Measurements from ENCODE around the gene SRXN1. TPM values are rescaled to one million over a fixed set of nuclear protein-coding genes. Genes with fewer than 3 reads are reported as not detected.

Gene SRXN1
- total and polyA plus RNA-seq, 5 donors from 2014 or later = 3.2 to 15.1 (median 12.7) TPM

DNA sequence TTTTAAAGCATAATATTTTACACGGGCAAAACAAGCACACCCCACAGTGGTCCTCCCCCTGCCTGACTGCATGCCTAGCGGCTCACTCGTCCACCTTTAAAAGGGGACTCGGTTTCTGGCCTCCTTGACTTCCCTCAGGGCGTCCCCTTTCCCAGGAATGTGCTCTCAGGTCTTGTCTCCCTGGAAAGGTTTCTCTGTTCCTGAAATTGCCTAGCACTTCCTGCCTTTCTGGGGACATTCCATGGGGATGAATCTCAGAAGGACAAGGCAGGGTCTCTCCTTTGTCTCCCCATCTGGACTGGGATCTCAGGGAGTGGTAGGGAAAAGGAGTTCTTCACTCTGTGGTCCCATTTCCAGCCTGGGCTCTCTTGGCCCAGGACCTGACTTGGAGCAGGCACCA is 47.8 kb downstream of the SRXN1 start:
- DNase-seq (no peak), ATAC-seq (ENCODE audit: low read depth in 2 of 2) (no peak)
- peaks cover 5% of the 10 kb centered on the region for H3K4me1 ChIP-seq (ENCODE audit: control insufficient read depth, insufficient read depth, low read length, poor library complexity, severe bottlenecking)
- Mint-ChIP-seq H3K27ac (no peak overlapping the region), H3K27me3 (peaks cover 40% of the 10 kb centered on the region), H3K9me3 (no peaks in the 10 kb centered on the region), H3K36me3 (no peaks in the 10 kb centered on the region), H3K4me3 (no peak overlapping the region), H3K4me1 (peaks cover 0 to 2% (median 0%) of the 10 kb centered on the region in 4 donors)
- H3K27me3 ChIP-seq (ENCODE audit: control insufficient read depth, insufficient read depth, low read length) = no peaks in the 10 kb centered on the region
- H3K27ac ChIP-seq (ENCODE audit: insufficient read depth, low read length, poor library complexity, severe bottlenecking) = no peak overlapping the region
- H3K9me3 ChIP-seq (ENCODE audit: control insufficient read depth in 2 of 2, low read length in 2 of 2) = no peaks in the 10 kb centered on the region
- H3K36me3 ChIP-seq (ENCODE audit: control insufficient read depth, insufficient read depth, low read length) = no peaks in the 10 kb centered on the region
- H3K4me3 ChIP-seq (ENCODE audit: low read depth, low read length) = no peak overlapping the region

DNA sequence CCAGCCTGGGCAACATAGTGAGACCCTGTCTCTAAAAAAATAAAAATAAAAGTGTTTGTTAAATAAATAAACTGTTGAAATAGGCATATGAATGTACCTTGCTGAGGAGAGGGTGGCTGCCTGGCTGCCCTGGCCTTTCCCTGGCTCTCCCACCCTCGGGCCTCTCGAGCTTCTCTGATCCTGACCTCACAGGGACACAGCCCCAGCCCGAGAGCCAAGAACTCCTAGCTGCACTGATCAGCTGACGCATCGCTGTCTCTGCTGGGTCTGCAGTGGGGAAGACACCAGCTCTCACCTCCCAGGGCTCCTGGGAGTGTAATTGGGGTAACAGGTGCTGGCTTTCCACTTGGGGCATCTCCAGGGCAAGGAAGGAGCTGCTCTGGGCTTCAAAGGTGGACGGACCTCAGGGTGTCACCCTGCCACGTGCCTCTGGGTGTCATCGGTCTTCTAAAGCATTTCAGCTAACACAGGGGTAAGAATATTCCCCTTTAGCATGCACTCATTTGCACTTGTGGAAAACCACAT is 49.8 kb downstream of the SRXN1 start:
- Mint-ChIP-seq H3K9me3 (no peaks in the 10 kb centered on the region), H3K27me3 (peaks cover 34% of the 10 kb centered on the region), H3K27ac (no peak overlapping the region)

DNA sequence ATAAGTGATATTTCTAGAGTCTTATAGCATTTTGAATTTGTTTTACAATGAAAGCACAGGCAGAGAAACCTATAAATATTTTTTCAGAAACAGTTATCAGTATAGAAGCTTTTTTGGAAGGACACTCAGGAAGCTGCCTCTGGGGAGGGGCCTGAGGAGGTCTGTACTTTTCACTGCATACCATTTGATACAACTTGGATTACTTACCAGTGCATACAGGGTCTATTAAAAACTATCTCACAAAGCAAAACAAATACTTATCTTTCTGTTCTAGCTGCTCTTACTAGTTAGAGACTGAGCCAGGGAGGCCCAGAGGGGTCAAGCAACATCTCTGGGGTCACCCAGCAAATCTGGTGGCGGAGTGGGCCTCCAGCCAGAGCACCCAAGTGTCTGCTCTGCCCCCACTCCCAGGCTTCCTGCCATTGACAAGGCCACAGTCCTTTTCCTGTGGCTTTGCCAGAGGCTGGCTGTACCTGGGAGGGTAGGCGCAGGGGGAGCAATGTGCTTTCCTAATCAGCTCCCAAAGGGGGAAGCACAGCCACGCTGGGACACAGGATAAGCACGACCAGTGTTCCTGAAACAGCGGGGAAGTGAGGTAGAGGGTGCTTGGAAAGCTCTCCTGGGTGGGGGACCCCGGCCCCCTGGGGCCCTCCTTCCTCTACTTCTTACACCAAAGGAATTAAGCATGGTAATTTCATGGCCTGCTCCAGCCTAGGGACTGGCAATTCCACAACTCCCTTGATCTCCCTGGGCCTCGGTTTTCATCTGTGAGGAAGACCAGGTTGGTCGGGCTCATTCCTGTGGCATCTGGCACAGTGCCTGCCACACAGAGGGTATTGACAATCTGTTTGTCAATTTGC is 50.7 kb downstream of the SRXN1 start:
- no peak overlapping the region for H3K4me3 Mint-ChIP-seq
- ATAC-seq (ENCODE audit: low read depth in 2 of 2) (no peak), DNase-seq (no peak)
- peaks cover 27% of the 10 kb centered on the region for H3K27me3 Mint-ChIP-seq
- Histone ChIP-seq H3K9me3 (ENCODE audit: control insufficient read depth in 2 of 2, low read length in 2 of 2) (no peaks in the 10 kb centered on the region), H3K27me3 (ENCODE audit: control insufficient read depth, insufficient read depth, low read length) (no peaks in the 10 kb centered on the region), H3K27ac (ENCODE audit: insufficient read depth, low read length, poor library complexity, severe bottlenecking) (no peak overlapping the region), H3K4me3 (ENCODE audit: low read depth, low read length) (no peak overlapping the region), H3K4me1 (ENCODE audit: control insufficient read depth, insufficient read depth, low read length, poor library complexity, severe bottlenecking) (no peaks in the 10 kb centered on the region), H3K36me3 (ENCODE audit: control insufficient read depth, insufficient read depth, low read length) (no peaks in the 10 kb centered on the region)
- H3K9me3 Mint-ChIP-seq = no peaks in the 10 kb centered on the region
- H3K4me1 Mint-ChIP-seq = no peaks in the 10 kb centered on the region
- H3K36me3 Mint-ChIP-seq = no peaks in the 10 kb centered on the region
- no peak overlapping the region for H3K27ac Mint-ChIP-seq

More for the DNA sequence above, 49.8 kb downstream of the SRXN1 start:
- Histone ChIP-seq H3K9me3 (ENCODE audit: control insufficient read depth in 2 of 2, low read length in 2 of 2) (no peaks in the 10 kb centered on the region), H3K4me3 (ENCODE audit: low read depth, low read length) (no peak overlapping the region), H3K27ac (ENCODE audit: insufficient read depth, low read length, poor library complexity, severe bottlenecking) (no peak overlapping the region), H3K4me1 (ENCODE audit: control insufficient read depth, insufficient read depth, low read length, poor library complexity, severe bottlenecking) (no peaks in the 10 kb centered on the region), H3K27me3 (ENCODE audit: control insufficient read depth, insufficient read depth, low read length) (no peaks in the 10 kb centered on the region), H3K36me3 (ENCODE audit: control insufficient read depth, insufficient read depth, low read length) (no peaks in the 10 kb centered on the region)
- DNase-seq (no peak), ATAC-seq (ENCODE audit: low read depth in 2 of 2) (no peak)
- H3K4me1 Mint-ChIP-seq = no peaks in the 10 kb centered on the region
- H3K36me3 Mint-ChIP-seq = no peaks in the 10 kb centered on the region
- H3K4me3 Mint-ChIP-seq = no peak overlapping the region

DNA sequence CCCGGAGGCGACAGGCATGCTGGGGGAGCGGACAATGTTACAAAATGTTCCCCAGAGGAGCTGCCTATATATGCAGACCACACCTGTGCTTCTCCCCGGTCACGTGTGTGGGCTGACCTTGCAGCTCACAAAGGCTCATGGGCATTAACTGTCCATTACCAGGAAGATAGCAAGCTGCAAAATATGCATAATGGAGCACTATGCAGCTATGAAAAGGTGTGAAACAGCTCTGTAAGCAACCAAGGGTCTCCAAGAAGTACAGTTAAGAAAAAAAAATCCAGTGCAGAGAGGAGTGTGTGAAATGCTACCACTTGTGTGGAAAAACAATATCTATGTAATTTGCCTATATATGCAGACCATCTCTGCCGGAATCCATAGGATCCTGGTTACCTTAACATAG is 52.3 kb downstream of the SRXN1 start:
- Mint-ChIP-seq H3K27me3 (peaks cover 15% of the 10 kb centered on the region), H3K4me1 (no peaks in the 10 kb centered on the region), H3K27ac (no peak overlapping the region), H3K4me3 (no peak overlapping the region), H3K9me3 (no peaks in the 10 kb centered on the region), H3K36me3 (no peaks in the 10 kb centered on the region)
- no peaks in the 10 kb centered on the region for H3K9me3 ChIP-seq (ENCODE audit: control insufficient read depth in 2 of 2, low read length in 2 of 2)
- H3K4me1 ChIP-seq (ENCODE audit: control insufficient read depth, insufficient read depth, low read length, poor library complexity, severe bottlenecking) = no peaks in the 10 kb centered on the region
- no peaks in the 10 kb centered on the region for H3K36me3 ChIP-seq (ENCODE audit: control insufficient read depth, insufficient read depth, low read length)
- H3K27me3 ChIP-seq (ENCODE audit: control insufficient read depth, insufficient read depth, low read length) = no peaks in the 10 kb centered on the region
- no peak overlapping the region for H3K27ac ChIP-seq (ENCODE audit: insufficient read depth, low read length, poor library complexity, severe bottlenecking)
- ATAC-seq (ENCODE audit: low read depth in 2 of 2) (no peak), DNase-seq (no peak)
- no peak overlapping the region for H3K4me3 ChIP-seq (ENCODE audit: low read depth, low read length)

DNA sequence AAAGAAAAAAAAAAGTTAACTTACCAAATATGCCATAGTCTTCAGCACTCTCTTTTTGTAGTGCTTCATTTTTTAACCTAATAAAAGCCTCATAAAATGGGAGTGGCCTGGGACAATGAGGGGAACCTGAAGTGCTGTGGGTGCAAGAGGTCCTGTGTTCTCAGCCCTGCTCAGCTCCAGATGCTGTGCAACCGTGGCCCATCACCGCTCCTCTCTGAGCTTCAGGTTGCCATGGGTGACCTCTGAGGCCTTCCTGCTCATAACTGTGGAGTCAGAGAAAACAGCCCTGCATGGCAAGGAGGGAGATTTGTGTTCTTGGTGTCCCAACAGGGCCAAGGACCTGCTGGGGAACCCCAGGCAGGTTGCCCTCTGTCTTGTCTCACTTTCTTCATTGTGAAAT is 52.9 kb downstream of the SRXN1 start:
- Histone ChIP-seq H3K4me3 (ENCODE audit: low read depth, low read length) (no peak overlapping the region), H3K27me3 (ENCODE audit: control insufficient read depth, insufficient read depth, low read length) (no peaks in the 10 kb centered on the region), H3K27ac (ENCODE audit: insufficient read depth, low read length, poor library complexity, severe bottlenecking) (no peak overlapping the region), H3K9me3 (ENCODE audit: control insufficient read depth in 2 of 2, low read length in 2 of 2) (no peaks in the 10 kb centered on the region), H3K4me1 (ENCODE audit: control insufficient read depth, insufficient read depth, low read length, poor library complexity, severe bottlenecking) (no peaks in the 10 kb centered on the region), H3K36me3 (ENCODE audit: control insufficient read depth, insufficient read depth, low read length) (no peaks in the 10 kb centered on the region)
- no peaks in the 10 kb centered on the region for H3K36me3 Mint-ChIP-seq
- no peak for ATAC-seq (ENCODE audit: low read depth in 2 of 2)
- H3K9me3 Mint-ChIP-seq = no peaks in the 10 kb centered on the region
- DNase-seq = no peak
- peaks cover 14% of the 10 kb centered on the region for H3K27me3 Mint-ChIP-seq
- no peak overlapping the region for H3K27ac Mint-ChIP-seq
- H3K4me1 Mint-ChIP-seq = no peaks in the 10 kb centered on the region
- H3K4me3 Mint-ChIP-seq = no peak overlapping the region

DNA sequence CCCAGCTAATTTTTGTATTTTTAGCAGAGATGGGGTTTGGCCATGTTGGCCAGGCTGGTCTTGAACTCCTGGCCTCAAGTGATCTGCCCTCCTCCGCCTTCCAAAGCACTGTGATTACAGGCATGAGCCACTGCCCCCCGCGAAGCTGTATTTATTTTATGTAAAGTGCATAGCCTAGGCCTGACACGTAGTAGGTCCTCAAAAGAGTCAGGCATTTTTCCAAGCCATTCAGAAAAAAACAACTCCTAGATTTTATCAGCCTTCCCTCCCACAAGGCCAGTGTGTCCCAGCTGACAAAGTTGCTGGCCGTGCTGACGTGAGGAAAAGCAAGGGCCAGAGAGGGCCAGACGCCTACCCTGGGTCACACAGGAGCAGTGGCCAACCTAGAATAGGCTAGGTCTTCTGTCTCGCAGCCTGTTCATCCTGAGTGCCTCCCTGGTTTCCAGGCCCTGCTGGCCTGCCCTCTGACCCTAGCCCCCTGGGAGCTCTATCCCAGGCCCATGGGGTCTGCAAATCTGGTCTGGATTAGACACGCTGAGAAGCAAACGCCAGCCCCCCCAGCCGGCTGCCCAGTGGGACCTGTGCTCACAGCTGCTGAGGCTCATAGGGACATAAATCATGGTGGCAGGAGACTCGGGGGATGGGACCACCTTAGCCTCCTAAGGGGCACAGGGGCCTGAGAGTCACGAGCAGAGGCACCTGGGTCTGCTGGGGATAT is 54.7 kb downstream of the SRXN1 start:
- H3K4me3 ChIP-seq (ENCODE audit: low read depth, low read length) = no peak overlapping the region
- H3K27ac Mint-ChIP-seq = no peak overlapping the region
- peaks cover 5% of the 10 kb centered on the region for H3K27me3 Mint-ChIP-seq
- H3K27me3 ChIP-seq (ENCODE audit: control insufficient read depth, insufficient read depth, low read length) = no peaks in the 10 kb centered on the region
- H3K36me3 Mint-ChIP-seq = no peaks in the 10 kb centered on the region
- H3K9me3 Mint-ChIP-seq = no peaks in the 10 kb centered on the region
- no peaks in the 10 kb centered on the region for H3K4me1 Mint-ChIP-seq
- no peak overlapping the region for H3K4me3 Mint-ChIP-seq
- no peaks in the 10 kb centered on the region for H3K36me3 ChIP-seq (ENCODE audit: control insufficient read depth, insufficient read depth, low read length)
- no peaks in the 10 kb centered on the region for H3K9me3 ChIP-seq (ENCODE audit: control insufficient read depth in 2 of 2, low read length in 2 of 2)
- H3K4me1 ChIP-seq (ENCODE audit: control insufficient read depth, insufficient read depth, low read length, poor library complexity, severe bottlenecking) = no peaks in the 10 kb centered on the region
- DNase-seq = no peak
- ATAC-seq (ENCODE audit: low read depth in 2 of 2) = no peak
- no peak overlapping the region for H3K27ac ChIP-seq (ENCODE audit: insufficient read depth, low read length, poor library complexity, severe bottlenecking)

DNA sequence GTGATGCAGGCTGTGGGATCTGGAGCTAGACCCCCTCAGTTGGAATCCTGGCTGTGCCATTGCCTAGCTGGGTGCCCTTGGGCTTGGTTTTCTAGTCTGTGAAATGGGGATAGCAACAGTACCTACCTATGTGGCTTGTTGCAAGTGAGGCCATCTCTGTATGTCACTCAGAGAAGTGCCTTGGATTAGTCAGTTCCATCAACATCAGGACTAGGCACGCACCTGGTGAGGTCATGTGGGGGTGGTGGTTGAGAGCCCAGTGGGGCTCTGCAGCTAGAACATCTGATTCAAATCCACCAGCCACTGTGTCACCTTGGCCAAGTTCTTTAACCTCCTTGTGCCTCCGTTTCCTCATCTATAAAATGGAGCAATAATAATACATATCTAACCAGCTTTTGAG is 55.4 kb downstream of the SRXN1 start:
- H3K27ac Mint-ChIP-seq = no peak overlapping the region
- no peaks in the 10 kb centered on the region for H3K9me3 Mint-ChIP-seq
- H3K4me3 Mint-ChIP-seq = no peak overlapping the region
- no peaks in the 10 kb centered on the region for H3K36me3 ChIP-seq (ENCODE audit: control insufficient read depth, insufficient read depth, low read length)
- no peaks in the 10 kb centered on the region for H3K4me1 Mint-ChIP-seq
- no peak overlapping the region for H3K27ac ChIP-seq (ENCODE audit: insufficient read depth, low read length, poor library complexity, severe bottlenecking)
- DNase-seq (no peak), ATAC-seq (ENCODE audit: low read depth in 2 of 2) (no peak)
- H3K9me3 ChIP-seq (ENCODE audit: control insufficient read depth in 2 of 2, low read length in 2 of 2) = no peaks in the 10 kb centered on the region
- no peak overlapping the region for H3K4me3 ChIP-seq (ENCODE audit: low read depth, low read length)
- H3K27me3 Mint-ChIP-seq = peaks cover 5% of the 10 kb centered on the region
- no peaks in the 10 kb centered on the region for H3K4me1 ChIP-seq (ENCODE audit: control insufficient read depth, insufficient read depth, low read length, poor library complexity, severe bottlenecking)
- H3K36me3 Mint-ChIP-seq = no peaks in the 10 kb centered on the region
- no peaks in the 10 kb centered on the region for H3K27me3 ChIP-seq (ENCODE audit: control insufficient read depth, insufficient read depth, low read length)
